ENCODE results near the gene PSTPIP1.

Gene PSTPIP1

DNA sequence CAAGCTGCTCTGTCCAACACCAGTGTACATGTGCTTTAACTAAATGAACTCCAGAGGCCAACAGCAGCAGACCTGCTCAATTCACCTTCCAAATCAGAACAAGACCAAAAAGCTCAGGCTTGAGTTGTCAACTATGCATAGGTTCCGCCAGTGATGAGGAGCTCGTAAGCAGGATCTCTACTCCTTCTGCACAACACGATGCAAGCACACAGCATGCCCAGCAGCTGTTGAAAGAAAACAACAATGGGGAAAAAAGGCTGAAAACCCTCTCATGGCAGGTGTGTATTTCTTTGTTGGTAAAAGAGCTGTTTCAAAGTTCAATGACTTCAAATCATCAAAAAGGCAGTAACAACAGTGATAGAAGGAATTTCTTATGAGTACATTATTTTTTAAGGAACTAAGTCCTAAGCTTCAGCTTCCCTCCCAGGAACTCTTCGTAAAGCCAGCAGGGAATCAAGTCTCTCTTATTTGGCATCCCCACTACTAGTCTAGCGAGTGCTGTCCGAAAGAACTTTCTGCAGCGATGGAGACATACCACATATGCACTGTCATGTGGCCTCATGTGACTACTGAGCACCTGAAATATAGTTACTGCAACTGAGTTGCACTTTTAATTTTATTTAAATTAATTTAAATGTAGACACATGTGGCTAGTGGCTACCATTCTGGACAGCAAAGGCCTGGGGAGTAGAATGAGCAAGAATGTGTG lies 51.9 kb downstream of the PSTPIP1 start:
- DNase-seq: no peak

DNA sequence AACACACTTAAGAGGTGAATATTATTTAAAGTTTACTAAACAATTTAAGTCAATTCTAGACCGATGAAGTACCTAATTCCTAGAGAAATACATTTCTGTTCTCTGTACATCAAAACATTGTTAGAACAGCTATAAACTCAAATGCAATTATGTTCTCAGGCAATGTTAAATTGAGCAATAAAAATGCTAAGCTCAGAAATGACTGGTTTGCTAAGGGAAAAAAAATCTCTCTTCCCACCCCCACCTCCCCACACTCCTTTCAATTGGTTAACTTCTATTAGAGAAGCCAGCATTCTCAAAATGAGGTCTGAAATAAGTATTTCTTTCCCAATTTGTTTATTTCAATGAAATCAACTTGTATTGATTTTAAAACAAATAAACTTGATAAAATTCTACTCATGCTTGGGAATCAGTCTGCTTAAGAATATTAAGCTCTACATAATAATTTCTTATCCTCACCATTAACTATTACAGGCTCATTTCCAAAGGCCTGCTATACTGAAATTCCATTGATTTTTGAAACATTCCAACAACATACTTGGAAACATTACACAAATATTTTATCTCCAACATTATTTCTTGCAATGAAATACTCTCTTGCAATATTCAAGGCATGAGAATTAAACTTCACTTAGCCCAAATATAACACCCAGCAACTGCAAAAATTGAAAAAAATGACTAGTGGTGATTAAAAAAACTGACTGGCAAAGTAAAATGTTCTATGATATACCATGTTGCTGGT lies 53.4 kb downstream of the PSTPIP1 start:
- DNase-seq: no peak

DNA sequence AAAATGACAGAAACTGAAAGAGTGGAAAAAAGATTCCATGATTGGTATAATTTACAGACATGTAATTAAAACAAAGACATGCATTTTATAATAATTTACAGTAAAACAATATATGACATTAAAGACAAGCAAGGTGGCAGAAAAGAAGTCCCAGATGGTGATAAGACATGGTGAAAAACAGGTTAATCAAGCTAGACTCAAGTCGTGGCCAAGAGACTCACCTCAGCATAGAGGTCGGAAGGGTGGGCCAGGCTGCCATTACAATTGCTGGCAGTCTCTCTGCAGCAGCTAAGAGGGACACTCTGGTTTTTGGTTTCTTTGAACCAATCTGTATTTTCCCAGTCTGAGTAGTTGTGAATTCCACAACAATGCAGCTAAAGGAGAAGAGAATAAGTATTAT lies 57.6 kb downstream of the PSTPIP1 start:
- DNase-seq: no peak

DNA sequence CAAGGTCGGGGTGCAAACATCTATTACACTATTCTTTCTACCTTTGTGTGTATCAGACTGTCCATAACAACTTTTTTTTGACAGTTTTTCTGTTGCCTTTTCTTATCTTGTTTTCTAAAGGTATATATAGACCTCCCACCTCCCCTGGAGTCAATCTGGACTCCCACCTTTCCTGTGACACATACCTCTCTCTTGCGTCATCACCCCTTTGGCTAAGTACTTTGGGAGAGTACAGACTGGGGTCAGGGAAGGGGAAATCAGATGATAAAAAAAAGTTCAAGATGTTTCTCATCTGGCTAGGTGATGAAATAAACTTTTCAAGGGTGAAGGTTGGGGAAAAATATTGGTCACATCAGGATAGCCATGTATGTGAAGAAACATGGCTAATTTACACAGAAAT lies 58.8 kb downstream of the PSTPIP1 start:
- no peak for DNase-seq

DNA sequence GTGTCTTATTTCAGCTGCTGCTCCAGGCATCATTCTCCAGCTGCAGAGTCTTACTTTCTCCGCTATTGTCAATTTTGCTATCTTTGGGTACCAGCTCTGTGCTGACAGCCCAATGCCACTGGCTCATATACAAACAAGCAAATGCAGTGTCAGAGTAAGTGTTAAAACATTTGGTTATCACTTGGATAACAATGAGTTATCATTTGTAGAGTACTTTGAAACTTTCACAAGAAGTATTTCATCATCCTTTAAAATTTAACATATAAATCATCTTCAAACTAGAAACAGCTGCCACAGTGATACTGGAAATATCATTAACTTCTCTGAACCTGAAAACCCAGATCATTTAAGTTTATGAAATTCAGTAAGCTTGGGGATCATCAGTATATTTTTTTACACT lies 62.1 kb downstream of the PSTPIP1 start:
- no peak for DNase-seq

GRCh38 chr15:77057685-77058084 lies 62.8 kb downstream of the PSTPIP1 start:
- no peak for DNase-seq

DNA sequence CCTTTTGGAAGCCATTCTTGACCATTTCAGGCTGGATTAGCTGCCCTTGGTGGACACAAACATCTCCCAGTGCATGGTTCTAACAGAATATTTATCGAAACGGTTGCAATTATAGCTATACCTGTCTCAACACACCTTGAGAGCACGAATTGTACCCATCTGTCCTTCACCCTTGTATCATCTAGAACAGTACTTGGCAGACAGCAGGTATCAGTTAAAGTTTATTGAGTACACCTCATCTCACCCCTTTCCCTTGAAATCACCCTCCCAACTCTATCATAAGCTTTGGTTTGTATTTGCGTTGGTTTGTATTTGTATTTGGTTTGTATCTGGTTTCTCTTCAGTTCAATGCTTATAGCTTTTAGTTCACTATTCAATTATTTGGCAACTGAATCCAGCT lies 63.5 kb downstream of the PSTPIP1 start:
- no peak for DNase-seq

DNA sequence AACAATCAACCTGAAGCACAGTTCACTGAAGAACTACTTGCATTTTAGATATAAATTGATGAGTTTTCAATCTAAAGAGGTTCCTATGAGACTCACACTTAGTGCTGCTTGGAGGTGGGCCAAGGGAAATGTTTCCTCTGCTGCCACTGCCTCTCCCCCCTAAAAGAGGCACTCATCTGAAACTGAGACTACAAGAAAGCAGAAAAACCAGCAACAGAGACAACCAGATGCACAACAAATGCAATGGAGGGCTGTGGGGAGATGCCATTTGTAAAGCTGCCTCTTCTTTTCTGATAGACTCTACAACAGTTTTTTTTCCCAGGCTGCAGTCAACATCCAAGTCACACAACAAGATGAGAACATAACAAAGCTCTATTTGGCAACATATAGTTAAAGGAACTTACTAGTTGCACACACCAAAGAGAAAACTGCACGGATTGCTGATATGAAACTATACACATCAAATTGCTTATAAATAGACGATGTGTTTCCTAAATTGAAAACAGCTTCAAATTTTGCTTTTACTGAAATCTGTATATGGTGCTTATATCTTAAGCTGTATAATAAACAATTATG lies 64.9 kb downstream of the PSTPIP1 start:
- DNase-seq: no peak

GRCh38 chr15:77060546-77060945 lies 65.6 kb downstream of the PSTPIP1 start:
- no peak for DNase-seq

- DNase-seq: no peak
Observed at GRCh38 chr15:77063249-77063648, 68.3 kb downstream of the PSTPIP1 start.

GRCh38 chr15:77064063-77064462 lies 69.1 kb downstream of the PSTPIP1 start:
- no peak for DNase-seq

DNA sequence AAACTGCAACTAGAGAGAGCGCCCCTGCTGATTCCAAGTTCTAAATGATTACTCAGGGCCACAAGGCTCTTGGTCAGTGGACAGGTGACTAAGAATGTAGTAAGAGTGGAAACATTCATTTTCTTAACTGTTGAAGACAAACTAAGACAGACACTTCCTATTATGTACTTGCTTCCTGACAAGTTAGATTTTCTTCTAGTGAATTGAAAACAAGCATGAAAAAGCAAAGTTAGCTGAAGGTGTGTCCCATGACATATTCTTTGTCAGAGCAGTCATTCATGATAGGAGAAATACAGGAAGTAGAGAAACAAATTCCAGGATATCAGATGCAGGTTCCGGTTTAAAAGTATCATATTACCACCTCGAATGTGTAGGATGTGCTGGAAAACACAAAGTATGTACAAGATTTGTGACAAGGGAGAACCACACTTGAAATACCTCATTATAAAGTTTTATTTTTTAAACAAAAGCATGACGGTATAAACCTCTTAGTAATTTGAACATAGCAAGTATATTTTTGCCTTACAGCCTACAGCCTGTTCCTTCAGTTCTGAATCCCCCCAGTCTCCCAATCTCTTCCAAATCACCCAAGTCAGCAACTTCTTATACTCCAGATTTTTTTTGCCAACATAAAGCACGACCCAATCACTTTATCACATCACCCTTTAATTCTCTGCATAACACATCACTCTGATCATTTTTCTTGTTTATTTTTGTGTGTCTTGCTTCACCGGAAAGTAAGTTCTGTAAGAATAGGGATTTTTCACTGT lies 69.8 kb downstream of the PSTPIP1 start:
- no peak for DNase-seq

DNA sequence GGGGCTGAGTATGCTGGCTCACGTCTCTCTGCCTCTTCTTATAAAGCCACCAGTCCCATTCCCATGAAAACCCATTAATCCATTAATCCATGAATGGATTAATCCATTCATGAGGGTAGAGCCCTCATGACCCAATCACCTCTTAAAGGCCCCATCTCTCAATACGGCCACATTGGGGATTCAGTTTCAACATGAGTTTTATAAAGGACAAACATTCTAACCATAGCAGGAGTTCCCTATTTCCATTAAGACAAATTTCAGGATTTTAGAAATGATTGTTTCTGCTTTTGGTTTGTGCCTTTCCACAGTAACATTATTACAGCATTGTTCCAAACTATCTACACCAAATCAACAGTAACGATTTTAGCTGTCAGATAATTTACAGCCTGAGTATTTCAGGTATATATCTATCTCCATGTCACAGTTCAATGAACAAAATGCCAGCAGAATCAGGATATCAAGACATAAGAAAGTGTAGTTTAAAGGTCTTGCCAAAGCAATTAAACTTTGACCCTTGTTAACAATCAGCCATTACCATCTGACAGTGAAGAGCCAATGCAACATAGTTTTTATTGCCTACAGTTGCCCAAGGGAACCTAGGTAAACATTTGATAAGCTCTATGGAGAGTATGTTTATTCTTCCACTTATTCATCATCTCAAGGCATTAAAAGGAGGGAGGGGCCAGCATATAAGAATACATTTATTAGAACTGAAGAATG lies 72.2 kb downstream of the PSTPIP1 start:
- DNase-seq: peak; percentile 11

- no peak for DNase-seq
Observed at GRCh38 chr15:77067691-77068367, 72.9 kb downstream of the PSTPIP1 start.

- no peak for DNase-seq
Observed at GRCh38 chr15:77068633-77069032, 73.7 kb downstream of the PSTPIP1 start.

- peak; percentile 10 for DNase-seq
Observed at GRCh38 chr15:77069521-77070121, 74.7 kb downstream of the PSTPIP1 start.

GRCh38 chr15:77070180-77070494 lies 75.2 kb downstream of the PSTPIP1 start:
- DNase-seq: no peak

- DNase-seq: peak; percentile 64
Observed at GRCh38 chr15:77070495-77071304, 75.8 kb downstream of the PSTPIP1 start, which contains the start of gene TSPAN3. TSS of gene TSPAN3 (minus strand) at chr15:77071109. CDS start at chr15:77070954, 155 bp downstream.

DNA sequence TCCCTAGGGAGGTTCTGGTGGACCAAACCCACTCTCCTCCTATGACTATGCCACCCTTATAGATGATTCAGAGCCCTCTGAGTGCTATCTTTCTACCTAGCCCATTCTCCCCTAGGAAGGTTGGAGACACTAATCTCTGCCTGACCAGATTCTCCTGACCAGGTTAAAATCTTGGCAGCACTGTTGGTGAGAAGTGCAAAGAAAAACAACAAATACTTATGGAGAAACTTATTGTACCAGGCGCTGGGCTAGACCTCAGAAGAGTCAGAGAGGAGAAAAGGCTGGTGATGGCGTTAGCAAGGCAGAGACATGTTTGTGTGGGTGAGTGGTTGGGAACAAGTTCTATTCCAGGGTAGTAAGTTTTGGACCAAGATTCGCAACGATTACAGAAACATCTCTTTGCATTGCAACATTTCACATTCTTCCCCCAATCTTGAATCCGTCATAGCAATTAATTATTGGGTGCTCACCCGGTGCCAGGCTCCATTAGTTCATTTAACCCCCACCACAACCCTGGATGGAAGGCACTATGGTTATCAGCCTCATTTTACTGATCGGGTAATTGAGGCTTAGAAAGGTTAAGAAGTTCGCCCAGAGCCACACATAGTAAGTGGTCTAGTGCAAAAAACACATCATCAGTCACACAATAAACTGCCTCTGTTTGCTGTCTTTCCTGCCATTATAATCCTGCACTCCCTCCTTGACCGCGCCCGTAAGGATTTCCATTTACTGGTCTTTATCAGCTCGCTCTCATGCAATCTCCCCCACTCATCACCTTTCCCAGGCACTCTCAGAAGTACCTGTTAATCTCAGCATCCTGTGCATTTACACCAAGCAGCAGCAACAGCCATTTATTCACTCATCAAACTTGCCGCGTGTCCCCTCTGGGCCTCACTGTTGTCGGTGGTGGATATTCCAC lies 76.6 kb downstream of the PSTPIP1 start:
- no peak for DNase-seq

GRCh38 chr15:77074350-77074749 lies 79.4 kb downstream of the PSTPIP1 start:
- DNase-seq: no peak
